Measurements from ENCODE around the gene MEF2A. TPM values are rescaled to one million over a fixed set of nuclear protein-coding genes. Genes with fewer than 3 reads are reported as not detected.

MEF2A gene
- total and polyA plus RNA-seq, 10 of the 15 experiments (the other 5 are each of a cell fraction or from before 2014, with no cell fraction given), result 7.2 to 46.7 (median 35.9) TPM

- TF ChIP-seq CEBPZ (IDR thresholded peaks at IDR 0.05; ENCODE audit: low read depth, low read length) (no peak), ZNF592 (IDR thresholded peaks at IDR 0.05) (no peak), CEBPB (IDR thresholded peaks at IDR 0.05; ENCODE audit: borderline replicate concordance in 1 of 2, low read depth in 2 of 2, low read length in 2 of 2) (no peak), CHD2 (IDR thresholded peaks at IDR 0.05; ENCODE audit: borderline replicate concordance, low read depth, low read length) (no peak)
Measured at GRCh38 chr15:99732124-99732750, 166.5 kb downstream of the MEF2A start (continued).
